22Rv1 (cell line): ENCODE results near the gene ZDHHC8.

Source experiments
- CTCF ChIP-seq: fragments of 450-650 bp; IDR thresholded peaks from 2 replicates; pipeline ENCODE4 v1.5.1; 2017; ENCODE audit warnings: mild to moderate bottlenecking
- ZFX ChIP-seq: fragments of 450-650 bp; IDR thresholded peaks from 2 replicates; pipeline ENCODE4 v1.6.1; 2017; ENCODE audit warnings: antibody characterized with exemption, borderline replicate concordance

- no peak for TF ChIP-seq CTCF
- no peak for TF ChIP-seq ZFX
Observed at GRCh38 chr22:20184501-20185165, 53.0 kb downstream of the ZDHHC8 start.
